NCI-H1105 treated with DMSO at 0.1 percent for 48 hours (cell line): Measurements from ENCODE around the gene CALML3.

Experiments used
- DNase-seq: peaks from one replicate; lab custom pipeline; 2025; lab: John Stamatoyannopoulos, UW

The CALML3 gene

DNA sequence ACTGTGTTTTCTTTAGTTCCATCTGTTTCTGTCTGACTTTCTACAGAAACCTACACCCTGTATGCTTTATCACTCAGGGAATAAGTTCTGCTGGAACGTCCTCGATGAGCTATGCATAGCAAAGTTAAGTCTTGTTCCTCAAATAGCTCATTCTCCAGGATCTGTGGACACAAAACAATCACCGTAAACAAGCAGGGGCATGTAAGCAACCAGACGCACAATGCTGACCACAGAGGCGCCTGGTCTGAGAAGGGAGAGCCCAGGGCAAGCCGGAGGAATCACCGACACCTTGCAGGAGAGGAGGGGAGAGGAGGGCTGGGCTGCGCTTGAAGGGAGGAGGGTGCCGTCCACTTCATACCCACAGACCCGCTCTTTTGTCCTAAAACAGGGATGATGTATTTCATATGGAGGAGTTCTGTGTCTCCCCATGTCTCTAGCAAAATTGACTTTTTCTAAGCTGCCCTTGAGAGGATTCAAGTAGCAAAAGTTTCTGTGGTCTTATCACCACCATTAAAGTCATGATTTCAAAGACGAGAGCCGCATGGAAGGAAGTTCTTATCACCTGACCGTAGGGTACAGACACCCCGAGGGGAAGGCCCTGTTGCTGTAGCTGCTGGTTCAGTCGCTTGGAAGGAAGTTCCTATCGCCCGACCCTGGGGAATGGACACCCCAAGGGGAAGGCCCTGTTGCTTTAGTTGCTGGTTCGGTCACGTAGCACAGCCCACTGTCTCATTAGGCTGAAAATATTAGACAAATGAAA is 14.3 kb downstream of the CALML3 start:
- no peak for DNase-seq

DNA sequence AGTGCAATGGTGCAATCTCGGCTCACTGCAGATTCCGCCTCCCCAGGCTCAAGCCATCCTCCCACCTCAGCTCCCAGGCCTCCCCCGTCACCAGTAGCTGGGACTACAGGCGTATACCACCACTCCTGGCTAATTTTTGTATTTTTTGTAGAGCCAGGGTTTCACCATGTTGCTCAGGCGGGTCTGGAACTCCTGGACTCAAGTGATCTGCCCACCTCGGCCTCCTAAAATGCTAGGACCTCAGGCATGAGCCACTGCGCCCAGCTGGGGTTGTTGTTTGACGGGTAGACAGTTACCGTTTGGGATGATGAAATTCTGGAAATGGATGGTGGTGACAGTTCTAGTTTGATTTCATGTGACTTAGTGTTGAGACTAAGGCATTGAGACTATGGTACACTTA is 15.3 kb downstream of the CALML3 start:
- DNase-seq = no peak

DNA sequence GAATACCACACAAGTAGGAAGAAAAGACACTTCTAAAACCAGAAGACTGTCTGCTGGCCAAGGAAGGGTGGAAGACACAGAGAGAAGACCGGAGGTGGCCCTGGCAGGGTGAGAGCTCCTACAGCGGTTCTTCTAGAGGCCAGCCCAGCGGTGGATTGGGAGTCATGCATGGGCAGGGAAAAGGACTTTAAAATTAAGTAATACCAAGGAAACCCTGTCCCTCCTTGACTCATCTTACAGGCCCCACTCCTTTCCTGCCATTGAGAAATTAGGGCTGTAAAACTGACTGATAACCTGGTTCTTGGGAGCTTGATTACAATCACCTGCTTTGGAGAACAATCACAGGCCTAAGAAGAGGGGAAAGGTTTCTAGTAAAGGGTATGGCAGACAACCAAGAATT is 16.1 kb downstream of the CALML3 start:
- no peak for DNase-seq

DNA sequence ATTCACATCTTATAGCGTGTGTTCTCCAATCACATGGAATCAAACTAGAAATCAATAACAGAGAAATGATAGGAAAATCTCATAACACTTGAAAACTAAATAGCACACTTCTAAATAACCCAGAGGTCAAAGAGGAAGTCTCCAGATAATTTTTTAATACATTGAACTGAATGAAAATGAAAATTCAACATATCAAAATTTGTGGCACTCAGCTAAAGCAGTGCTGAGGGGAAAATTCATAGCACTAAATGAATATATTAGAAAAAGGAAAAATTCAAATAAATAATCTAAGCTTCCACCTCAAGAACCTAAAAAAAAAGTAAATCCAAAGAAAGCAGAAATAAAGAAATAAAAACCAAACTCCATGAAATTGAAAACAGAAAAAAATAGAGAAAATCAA is 17.3 kb downstream of the CALML3 start:
- no peak for DNase-seq

DNA sequence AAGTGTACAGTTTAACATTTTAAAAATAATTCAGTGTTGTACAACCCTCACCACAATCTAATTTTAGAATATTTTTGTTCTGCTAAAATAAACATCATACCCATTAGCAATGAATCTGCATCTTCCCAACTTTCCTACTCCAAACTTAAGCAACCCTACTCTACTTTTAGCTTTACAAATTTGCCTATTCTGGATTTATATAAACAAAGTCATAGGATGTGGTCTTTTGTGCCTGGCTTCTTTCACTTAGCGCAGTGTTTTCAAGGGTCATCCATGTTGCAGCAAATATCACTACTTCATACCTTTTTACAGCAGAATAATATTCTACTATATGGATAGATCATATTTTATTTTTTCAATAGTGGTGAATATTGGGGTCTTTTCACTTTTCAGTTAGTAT is 18.9 kb downstream of the CALML3 start:
- DNase-seq = no peak

DNA sequence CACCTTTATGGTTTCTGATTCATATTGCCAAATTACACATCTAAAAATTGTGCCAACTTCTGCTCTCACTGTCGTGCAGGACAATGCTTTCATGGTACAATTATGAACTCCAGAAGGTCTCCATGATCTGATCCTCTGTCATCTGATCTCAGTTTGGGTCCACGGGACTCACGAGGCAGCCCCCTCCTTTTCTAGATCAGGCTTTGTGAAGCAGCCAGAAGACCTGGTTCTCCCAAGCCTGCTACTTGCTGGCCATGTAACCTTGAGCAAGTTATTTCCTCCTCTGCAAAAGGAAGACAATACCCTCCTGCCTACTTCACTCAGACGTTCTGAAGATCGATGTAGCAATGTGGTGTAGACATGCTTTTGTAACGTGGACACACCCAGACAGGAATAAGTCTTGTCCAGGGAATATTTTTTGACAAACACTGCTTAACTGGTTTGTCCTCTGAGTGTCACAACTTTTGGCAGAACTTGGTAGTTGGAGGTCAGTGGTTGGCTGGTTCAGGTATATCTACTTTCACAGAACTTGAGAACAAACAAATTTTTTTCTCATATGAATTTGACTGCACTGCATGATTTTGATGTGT is 19.6 kb downstream of the CALML3 start:
- DNase-seq = no peak

DNA sequence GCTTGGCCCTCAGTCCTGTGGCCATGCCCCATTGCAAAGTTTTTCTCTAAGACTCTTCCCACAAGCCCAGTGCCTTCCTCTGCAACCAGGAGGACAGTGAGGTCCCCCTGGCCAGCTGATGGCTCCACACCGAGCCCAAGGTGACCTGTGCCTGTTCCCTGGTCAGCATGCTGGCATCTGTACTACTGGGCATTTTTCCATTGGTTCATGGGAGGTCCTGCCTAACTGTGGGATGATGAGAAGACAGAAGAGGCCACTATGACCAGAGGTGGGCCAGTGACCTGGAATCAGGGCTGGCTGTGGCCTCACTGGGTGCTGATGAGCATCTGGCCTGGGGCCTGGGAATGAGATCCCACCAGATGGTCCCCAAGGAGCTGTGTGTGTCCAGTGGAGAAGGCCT is 20.2 kb downstream of the CALML3 start:
- DNase-seq = no peak

DNA sequence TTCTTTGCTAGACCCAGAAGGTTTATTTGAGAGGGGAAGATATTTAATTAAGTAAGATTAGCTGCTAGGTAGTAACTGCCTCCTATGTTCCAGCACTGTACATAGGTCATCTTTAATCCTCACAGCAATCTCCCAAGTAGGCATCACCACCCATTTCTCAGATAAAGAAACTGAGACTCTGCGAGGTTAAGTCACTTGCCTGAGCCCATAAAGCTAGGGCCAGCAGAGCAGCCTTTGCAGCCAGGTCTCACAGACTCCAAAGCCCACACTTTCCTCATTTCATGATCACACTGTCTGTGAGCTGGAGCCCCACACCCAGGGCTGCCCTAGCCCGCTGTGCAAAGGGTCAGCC is 20.6 kb downstream of the CALML3 start:
- no peak for DNase-seq

DNA sequence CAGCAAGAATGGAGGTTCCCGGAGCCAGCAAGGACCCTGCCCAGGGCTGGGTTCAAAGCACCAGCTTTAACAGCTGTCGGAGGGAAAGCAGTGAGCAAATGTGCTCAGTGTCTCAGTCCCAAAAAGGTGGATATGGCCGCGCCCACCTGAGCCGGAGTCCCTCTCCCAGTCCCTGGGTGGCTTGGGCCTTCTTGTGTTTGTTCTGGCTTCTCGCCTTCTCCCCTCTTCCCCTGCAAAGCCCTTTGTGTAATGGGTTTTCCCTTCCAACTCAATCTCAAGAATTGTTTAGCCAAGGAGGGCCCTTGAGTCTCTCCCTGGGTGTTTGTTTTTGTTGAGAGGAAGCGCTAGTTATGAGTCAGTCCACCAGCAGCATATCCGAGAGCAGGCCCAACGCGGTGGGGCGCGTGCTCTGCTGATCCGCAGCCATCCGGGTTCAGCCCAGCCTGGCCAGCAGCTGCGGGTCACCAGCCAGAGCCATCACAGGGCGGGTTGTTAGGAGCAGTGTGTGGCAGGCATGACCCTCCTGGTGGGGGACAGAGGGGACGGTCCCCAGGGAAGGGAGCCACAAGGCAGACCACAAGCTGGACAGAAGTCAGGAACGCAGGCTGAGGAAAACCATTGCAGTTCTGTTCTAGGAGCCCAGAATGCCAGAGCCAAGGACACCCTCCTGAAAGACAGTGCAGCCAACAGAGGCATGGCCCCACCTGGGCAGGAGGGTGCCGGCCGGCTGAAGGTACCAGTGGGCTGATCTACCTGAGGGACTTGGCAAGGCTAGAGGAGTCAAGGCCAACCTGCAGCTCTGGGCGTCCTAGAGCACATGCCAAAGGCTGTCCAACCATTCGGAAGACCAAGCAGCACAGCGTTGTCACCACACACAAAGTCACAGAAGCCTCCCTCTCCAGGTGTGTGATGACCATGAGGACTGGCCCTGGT is 21.3 kb downstream of the CALML3 start:
- DNase-seq = no peak

DNA sequence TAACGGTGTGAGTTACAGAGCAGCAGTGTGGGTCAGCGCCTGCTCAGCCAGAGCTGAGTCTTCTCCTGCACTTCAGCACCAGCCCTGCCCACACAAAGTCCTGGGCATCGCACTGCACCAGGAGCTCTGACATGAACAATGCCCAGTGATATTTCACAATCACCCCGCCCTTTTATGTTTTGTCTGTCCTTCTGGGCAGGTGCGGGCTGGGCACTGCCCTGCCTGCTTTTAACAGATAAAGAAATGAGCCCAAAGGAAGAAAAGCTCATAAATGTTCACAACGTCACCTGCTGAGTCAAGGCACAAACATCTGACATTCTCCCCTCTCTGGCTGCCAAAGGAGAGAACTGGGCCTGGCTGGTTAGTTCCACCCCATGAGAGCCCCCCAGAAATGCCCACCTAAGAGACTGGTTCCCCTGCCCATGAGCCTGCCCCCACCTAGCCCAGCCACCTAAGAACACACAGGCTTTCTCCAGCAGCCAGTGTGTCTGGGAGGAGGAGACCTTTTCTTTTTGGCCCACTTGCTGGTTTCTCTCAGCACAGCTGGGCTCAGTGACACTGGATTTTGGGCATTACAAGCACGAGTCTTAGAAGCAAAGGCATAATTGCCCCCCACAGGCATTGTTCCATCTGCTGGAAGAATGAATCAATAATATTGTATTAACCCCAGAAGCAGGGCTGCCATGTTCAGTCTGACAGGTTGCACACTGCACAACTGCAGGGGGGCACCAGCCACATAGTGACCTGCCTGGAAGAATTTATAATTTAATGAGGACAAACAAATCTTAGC is 22.3 kb downstream of the CALML3 start:
- DNase-seq = no peak

DNA sequence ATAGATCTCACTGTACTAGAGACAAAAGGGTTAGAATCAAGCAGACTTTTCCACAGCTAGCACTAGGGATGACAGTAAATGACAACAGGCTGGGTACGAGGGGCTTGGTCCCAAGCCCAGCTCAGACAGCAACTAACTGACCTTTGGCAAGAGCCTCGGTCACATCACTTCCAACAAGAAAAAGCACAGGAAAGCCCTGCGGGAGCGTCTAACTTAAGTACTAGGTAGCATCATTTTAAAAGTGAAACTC is 22.8 kb downstream of the CALML3 start:
- no peak for DNase-seq

DNA sequence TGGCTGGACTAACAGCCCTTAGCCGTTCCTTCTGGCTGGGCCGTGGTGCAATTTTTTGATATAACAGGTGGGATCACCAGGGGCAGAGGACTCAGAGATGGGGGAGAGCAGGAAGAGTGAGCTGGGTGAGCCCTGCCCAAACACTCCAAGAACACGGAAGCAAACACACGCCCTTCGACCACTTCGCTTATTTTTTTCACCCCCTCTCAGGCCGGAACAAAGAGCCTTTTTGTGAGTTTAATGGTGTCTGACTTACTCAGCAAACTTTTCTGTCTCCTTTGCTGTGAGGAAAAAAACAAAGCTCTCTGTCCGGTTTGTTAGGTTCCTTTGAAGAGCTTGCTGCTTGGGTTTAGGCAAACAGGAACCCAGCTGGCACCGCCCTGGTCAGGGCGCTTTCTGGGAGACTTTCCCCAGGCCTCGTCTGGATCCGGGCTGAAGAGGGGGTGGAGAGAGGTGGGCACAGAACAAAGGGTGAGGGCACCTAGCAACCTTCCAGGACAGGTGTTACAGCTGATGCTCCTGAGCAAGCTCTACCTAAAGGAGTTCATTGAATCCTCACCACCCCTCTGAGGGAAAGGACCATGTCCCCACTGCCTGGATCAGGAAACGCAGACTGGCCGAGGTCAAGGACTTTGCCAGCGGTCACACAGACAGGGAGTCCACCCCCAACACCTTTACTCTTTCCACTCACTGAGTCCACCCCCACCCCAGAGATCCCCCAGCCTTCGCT is 23.3 kb downstream of the CALML3 start:
- peak; percentile 15 for DNase-seq

DNA sequence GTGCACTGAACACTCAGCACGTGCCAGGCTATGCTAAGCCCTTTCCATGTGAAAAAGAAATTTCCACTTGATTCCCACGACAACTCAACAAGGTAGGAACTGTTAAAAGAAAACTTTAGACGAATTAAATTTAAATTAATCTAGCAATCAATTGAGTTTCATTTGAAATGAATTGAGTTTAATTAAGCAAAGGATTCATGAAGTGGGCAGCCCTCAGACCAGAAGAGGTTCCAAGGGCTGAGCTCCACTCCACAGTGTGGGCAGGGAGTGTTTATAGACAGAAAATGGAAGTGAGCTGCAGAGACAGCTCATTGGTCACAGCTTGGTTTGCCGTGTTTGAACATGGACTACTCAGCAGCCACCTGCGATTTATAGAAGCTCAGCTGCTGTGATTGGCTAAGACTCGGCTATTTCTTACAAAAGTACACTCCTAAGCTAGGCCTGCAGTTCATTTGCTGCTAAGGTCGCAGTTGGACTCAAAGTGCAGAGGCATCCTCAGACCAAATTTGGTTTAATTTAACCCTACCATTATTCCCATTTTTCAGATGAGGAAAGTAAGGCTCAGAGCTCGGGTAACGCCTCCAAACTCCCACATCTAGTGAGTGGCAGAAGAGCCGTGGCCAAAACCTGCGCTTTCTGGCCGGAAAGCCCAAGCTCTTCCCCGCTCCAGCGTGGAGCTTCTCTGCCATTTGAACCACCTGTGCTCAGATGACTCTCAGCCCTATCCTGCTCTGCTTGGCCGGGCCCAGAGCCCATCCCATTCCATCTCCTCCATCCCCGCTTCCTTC is 24.9 kb downstream of the CALML3 start:
- DNase-seq = no peak

DNA sequence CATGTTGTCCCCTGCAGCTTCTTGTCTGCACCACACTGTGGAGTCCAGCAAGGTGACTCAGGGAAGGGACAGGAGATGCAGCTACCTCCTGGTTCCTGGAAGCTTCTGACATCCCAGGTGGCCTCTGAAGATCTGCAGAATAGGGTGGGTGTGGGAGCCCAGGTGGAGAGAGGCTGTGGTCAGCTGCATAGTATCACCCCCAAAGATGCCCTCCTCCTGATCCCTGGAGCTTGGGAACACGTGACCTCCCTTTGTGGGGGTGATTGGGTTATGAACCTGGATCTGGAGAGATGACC is 25.4 kb downstream of the CALML3 start:
- no peak for DNase-seq

DNA sequence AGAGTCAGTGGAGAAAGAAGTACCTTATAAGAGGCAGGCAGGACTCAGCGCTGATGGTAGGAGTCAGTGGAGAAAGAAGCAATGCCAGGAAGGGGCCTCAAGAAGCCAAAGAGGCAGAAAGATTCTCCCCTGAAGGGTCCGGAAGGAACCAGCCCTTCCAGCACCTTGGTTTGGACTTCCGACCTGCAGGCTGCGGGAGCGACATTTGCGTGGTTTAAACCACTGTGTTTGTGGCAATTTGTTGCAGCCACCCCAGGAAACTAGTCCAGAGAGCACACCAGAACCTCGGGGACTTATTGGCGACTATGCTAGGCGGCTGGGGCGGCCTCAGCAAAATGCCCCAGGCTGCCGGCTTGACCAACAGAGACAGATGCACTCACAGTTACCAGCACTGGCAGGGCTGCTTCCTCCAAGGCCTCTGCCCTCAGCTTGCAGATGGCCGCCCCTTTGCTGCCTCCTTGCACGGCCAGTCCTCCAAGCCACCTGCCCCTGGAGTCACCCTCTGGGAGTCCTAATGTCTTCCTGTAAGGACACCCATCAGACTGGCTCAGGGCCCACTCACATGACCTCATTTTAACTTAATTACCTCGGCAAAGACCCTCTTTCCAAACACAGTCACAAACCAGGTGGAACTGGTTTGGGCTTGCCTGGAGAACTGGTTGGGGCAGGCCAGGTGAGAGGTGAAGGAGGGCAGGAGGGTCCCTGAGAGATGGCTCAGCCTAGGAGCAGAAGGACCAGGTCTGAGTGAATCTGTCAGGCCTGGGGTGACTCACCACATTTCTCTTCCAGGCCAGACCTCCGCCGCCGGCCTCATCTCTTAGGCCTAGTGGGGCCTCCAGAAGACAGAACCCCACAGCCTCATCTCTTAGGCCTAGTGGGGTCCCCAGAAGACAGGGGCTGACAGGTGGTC is 26.1 kb downstream of the CALML3 start:
- DNase-seq = peak; percentile 65

DNA sequence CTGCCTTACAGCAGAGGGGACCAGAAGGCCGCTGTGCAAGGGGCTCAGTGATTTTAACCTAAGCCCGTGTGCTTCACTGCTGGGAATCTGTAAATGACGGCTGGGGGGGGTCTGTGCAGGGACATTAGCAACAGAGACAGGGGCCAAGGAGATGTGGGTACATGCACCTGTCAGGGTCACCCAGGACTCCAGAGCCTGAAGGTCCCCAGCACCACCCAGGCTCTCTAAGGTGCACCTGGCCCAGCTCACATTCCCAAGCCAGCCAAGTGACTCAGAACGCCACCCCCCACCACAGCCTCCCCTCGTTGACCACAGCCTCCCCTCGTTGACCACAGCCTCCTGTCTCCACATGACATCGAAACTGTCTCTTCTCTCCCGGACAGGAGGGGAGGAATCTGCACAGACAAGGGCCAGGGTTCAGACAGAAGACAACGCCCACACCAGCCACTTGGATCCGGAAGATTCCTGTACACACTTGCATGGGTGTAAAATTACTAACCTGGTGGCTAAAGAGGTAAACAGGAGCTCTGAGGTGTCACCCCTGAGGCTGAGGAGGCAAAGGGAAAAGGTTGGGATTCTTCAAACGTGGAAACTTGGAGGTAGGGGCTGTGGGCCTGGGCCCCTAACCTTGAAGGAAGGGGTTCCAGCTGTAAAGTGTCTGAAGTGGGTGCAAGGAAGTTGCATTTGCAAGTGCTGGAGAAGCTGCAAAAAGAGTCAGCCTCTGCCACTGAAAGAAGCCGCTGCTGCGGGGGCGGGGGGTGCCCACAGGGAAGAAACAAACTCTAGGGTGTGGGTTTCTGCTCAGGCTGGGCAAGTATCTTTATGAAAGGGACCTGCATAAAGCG is 27.0 kb downstream of the CALML3 start:
- DNase-seq = no peak

DNA sequence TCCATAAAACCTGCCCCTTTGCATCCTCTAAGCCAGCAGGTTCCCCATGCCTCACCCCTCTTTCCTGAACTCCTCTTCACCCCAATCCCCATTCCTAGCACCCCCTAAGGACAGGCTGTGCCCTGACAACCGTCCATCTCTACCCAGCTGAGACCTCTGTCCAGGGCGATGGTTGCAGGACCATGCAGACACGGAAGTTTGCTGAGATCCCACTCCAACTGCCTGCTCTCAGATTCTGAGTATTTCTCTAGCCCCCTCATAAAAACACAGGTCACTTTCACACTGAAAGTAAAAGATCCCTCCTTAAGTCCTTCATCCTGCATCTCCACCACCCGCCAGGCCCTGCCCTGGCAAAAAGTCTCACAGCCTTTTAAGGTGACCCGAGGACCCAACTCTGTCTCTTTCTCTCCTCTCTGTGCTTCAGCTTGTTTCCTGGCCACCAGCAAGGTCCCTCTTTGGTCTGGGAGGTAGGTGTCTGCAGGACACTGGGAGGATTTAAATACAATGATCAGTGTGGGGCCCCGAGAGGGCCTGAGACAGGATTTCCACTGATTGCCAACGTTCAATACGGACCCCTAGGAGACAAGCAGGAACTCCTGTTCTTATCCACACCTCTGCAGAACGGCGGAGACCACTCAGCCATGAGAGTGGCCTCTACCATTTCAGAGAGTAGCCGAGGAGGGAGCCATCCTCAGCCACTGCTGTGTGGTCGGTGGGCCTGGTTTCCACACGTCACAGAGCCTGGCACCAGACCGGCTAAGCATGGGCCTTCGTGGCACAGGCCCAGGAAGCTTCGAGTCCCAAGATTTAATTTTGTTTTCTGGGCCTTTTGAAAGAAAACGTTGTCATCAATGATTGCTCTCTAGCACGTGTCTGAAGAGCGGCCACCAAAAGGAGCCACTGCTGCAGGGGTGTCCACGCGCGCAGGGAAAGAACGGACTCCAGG is 27.9 kb downstream of the CALML3 start:
- DNase-seq = no peak
